HL-60 (cell line): ENCODE results near the gene IFFO2.

ENCODE experiments used
- GABPA ChIP-seq: IDR thresholded peaks from 2 replicates; pipeline ENCODE4 v1.6.1; 2012; ENCODE audit warnings: low read depth
- POLR2AphosphoS5 ChIP-seq: IDR thresholded peaks from 2 replicates; pipeline ENCODE4 v1.6.1; 2012; ENCODE audit warnings: low read depth
- REST ChIP-seq: IDR thresholded peaks from 2 replicates; pipeline ENCODE4 v1.6.1; 2012; ENCODE audit warnings: low read depth; ENCODE audit not compliant: insufficient replicate concordance
- TF ChIP-seq, protein P1 (sequence below): IDR thresholded peaks from one replicate; pipeline ENCODE4 v1.5.1; 2011; ENCODE audit warnings: low read length, control low read depth, inconsistent platforms; ENCODE audit not compliant: insufficient read depth

DNA sequence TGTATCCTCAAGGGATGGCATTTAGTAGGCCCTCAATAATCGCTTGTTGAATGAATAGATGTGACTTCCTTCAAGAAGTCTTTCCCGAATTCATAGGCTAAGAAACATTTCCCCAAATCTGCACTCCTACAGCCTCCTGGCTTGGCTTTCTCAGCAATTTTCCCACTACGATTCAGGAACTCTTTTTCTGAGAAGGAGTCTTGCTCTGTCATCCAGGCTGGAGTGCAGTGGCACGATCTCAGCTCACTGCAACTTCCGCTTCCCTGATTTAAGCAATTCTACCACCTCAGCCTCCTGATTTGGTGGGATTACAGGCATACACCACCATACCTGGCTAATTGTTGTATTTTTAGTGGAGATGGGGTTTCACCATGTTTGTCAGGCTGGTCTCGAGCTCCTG is 37.9 kb upstream of the IFFO2 start:
- TF ChIP-seq, protein P1, sequence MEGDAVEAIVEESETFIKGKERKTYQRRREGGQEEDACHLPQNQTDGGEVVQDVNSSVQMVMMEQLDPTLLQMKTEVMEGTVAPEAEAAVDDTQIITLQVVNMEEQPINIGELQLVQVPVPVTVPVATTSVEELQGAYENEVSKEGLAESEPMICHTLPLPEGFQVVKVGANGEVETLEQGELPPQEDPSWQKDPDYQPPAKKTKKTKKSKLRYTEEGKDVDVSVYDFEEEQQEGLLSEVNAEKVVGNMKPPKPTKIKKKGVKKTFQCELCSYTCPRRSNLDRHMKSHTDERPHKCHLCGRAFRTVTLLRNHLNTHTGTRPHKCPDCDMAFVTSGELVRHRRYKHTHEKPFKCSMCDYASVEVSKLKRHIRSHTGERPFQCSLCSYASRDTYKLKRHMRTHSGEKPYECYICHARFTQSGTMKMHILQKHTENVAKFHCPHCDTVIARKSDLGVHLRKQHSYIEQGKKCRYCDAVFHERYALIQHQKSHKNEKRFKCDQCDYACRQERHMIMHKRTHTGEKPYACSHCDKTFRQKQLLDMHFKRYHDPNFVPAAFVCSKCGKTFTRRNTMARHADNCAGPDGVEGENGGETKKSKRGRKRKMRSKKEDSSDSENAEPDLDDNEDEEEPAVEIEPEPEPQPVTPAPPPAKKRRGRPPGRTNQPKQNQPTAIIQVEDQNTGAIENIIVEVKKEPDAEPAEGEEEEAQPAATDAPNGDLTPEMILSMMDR = no peak
- TF ChIP-seq POLR2AphosphoS5 (no peak), REST (no peak), GABPA (no peak)
